BE2C (cell line): ENCODE measurements around the gene HCN3.
A peak's percentile ranks its signal among the peaks of the same experiment; 100 is the strongest.

ENCODE experiments used
- DNase-seq: peaks from one replicate; pipeline ENCODE4 v3.0.0-alpha.2; 2020
- H3K27me3 ChIP-seq: fragments of 250-450 bp; sonication (Bioruptor Pico); 2 replicates; pipeline ENCODE4 v1.5.1; 2020; ENCODE audit warnings: mild to moderate bottlenecking
- H3K36me3 ChIP-seq: fragments of 250-450 bp; sonication (Bioruptor Pico); 2 replicates; pipeline ENCODE4 v1.5.1; 2020; ENCODE audit warnings: mild to moderate bottlenecking
- H3K4me1 ChIP-seq: fragments of 250-450 bp; sonication (Bioruptor Pico); 2 replicates; pipeline ENCODE4 v1.5.1; 2020
- H3K4me3 ChIP-seq: 2 replicates; pipeline ENCODE4 v1.5.1; 2011; ENCODE audit warnings: low read depth, low read length
- H3K9me3 ChIP-seq: fragments of 250-450 bp; sonication (Bioruptor Pico); 2 replicates; pipeline ENCODE4 v1.5.1; 2020
- TF ChIP-seq, protein P1 (sequence below): IDR thresholded peaks from 2 replicates; pipeline ENCODE4 v1.5.1; 2012; ENCODE audit warnings: mild to moderate bottlenecking, low read depth, low read length

Gene HCN3

DNA sequence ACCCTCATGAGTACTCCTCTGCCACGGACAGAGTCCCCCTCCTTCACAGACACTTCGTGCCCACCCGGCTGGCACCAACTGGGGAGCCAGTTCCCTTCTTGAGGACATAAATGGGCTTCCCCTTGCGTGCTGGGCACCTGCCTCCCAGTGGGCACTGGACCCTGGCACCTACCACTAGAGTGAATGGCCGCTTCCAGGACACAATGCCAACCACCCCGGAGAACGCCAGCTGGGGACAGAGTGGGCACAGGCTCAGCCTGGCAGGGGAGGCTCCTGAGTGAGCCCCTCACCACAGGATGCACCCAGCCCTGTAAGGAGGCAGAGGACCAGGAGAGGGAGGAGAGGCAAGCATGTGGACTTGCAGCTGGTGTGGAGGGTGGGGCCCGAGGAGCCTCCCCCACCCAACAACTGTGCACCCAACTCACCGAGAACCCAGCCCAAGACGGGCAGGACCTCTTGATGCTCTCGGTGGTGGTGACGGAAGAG lies 23.0 kb upstream of the HCN3 start:
- Histone ChIP-seq H3K9me3 (no peaks in the 10 kb centered on the region), H3K27me3 (no peaks in the 10 kb centered on the region), H3K4me3 (peak overlapping the region; percentile 85), H3K36me3 (peaks cover 5% of the 10 kb centered on the region; the same call in 1 of the 2 replicates), H3K4me1 (peaks cover 5% of the 10 kb centered on the region; the same call in 1 of the 2 replicates)
- DNase-seq = no peak
- TF ChIP-seq, protein P1, sequence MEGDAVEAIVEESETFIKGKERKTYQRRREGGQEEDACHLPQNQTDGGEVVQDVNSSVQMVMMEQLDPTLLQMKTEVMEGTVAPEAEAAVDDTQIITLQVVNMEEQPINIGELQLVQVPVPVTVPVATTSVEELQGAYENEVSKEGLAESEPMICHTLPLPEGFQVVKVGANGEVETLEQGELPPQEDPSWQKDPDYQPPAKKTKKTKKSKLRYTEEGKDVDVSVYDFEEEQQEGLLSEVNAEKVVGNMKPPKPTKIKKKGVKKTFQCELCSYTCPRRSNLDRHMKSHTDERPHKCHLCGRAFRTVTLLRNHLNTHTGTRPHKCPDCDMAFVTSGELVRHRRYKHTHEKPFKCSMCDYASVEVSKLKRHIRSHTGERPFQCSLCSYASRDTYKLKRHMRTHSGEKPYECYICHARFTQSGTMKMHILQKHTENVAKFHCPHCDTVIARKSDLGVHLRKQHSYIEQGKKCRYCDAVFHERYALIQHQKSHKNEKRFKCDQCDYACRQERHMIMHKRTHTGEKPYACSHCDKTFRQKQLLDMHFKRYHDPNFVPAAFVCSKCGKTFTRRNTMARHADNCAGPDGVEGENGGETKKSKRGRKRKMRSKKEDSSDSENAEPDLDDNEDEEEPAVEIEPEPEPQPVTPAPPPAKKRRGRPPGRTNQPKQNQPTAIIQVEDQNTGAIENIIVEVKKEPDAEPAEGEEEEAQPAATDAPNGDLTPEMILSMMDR = no peak

DNA sequence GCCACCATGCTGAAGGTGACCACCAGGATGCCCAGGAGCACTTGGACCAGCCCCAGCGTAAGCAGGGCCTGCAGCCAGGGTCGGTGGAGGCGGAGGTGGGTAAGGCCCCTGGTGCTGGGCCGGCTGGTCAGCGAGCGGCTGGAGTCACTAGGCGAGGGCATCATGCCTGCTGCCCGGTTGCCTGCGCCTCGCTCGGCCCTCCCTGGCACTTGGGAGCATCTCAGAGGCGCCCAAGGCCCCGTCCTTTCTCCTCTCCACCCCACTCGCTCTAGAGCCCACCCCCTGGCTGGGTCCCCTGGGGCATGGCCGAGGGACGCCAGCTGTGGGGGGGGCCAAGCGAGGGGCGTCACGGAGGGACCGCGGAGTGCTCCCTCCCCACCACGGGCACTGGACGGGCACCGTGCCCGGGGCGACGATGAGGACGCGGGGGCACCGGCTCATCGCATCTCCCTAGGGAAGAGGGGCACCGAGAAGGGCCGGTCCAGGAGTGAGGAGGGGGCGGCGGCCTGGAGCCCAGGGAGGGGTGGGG lies 22.5 kb upstream of the HCN3 start:
- TF ChIP-seq, protein P1 = no peak
- H3K4me3 ChIP-seq = peak overlapping the region; percentile 85
- DNase-seq = peak; percentile 46
- no peaks in the 10 kb centered on the region for H3K9me3 ChIP-seq
- H3K27me3 ChIP-seq = no peaks in the 10 kb centered on the region
- H3K4me1 ChIP-seq = peaks cover 5% of the 10 kb centered on the region; the same call in 1 of the 2 replicates
- H3K36me3 ChIP-seq = peaks cover 5% of the 10 kb centered on the region; the same call in 1 of the 2 replicates

DNA sequence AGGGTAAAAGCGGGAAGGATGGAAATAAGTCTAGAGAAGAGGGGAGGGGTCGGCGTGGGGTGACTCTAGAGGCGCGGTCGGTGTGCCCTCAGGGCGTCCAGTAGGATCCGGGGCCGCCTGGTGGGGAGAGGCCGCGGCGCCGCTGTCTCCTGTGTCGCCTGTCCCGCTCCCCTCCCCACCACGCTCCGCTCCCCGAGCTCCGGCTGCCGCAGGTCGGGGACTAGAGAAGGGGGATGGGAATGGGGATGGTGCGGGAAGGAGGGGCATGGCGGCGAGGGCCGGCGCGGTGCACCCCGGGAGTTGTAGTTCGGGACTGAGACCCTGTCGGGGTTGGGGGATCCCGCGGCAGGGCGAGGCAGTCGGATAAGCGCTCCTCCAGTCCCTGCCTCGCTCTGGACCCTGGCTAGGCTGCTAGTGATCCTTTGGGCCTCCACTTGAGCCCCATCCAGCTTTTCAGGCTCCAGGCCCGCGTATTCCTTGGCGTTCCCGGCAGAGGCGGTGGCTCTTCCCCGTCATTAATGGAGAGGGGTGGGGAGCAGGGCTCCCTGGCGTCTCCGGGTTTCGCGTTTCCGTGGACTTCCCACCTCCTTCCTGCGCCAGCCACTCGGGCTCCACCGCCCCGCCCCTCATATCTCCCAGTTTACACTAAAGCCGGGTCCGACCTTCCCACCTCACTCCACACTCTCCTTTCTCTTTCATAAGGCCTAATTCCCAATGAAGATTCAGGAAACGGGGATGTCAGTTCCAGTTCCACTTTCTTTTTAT lies 21.8 kb upstream of the HCN3 start, which contains the start of gene ENTREP3:
TSS of gene ENTREP3 (minus strand) at position 241 of the 765 bp plus-strand sequence. CDS start 606 bp downstream, outside the sequence.
- Histone ChIP-seq H3K27me3 (no peaks in the 10 kb centered on the region), H3K36me3 (peaks cover 9% of the 10 kb centered on the region; the same call in 1 of the 2 replicates), H3K4me1 (peaks cover 5% of the 10 kb centered on the region; the same call in 1 of the 2 replicates), H3K9me3 (no peaks in the 10 kb centered on the region), H3K4me3 (peak within 1 kb of the TSS; percentile 85)
- TF ChIP-seq, protein P1 = no peak
- peak; percentile 95 for DNase-seq

DNA sequence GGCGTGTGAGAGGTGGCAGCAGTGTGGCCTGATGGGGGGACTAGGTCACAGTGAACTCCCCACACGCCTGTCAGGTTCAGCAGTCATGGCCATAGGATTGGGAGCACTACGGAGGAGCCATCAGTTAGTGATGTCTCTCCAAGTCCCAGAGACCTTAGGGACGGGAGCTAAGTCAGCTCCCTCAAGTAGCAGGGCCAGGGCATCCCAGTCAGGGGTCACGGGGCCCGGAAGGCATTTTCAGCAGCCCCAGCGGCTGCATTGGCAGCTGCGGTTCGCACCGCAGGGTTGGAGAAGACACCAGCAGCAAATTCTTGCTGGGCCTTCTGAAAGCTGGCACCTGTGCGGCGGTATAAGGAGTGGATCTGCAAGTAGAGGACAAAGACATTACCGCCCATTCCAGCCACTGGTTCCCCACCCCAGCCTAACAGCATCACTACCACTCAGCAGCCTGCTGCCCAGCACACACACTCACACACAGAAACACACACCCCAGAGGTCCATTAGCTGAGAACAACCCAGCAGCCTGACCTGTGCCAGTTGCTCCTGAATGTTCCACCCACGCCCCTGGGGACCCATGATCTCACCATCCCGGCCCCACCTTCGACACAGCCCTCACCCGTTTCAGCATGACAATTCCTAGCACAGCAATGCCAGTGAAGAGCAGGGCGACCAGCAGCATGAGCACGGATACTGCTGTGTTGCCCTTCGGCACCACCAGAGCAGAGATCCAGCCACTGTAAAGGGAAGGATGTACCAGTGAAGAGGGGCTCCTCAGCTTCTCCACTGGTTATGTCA lies 21.0 kb upstream of the HCN3 start:
- Histone ChIP-seq H3K27me3 (no peaks in the 10 kb centered on the region), H3K4me3 (peak overlapping the region; percentile 85), H3K36me3 (peaks cover 11% of the 10 kb centered on the region; the same call in 1 of the 2 replicates), H3K9me3 (no peaks in the 10 kb centered on the region), H3K4me1 (peaks cover 3% of the 10 kb centered on the region; the same call in 1 of the 2 replicates)
- peak; percentile 28 for DNase-seq
- TF ChIP-seq, protein P1 = no peak

DNA sequence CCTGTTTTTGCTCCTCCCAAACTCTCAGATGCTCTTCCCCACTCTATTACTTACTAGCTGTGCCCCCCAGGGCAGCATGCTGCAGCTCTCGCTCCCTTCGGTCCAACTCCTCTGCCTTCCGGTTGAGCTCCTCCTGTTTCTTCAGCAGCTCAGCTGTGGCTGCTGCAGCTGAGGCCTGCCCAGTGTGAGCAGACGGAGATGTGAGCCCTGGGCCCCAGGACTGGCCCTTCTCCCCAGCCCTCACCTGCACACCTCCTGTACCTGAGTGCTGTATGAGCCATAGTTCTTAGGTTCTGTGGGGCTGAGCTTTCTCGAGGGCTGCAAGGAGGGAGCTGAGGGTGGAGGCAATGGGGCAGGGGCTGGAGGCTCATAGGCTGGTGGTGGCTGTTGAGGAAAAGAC lies 17.0 kb upstream of the HCN3 start:
- H3K27me3 ChIP-seq = no peaks in the 10 kb centered on the region

More for the DNA sequence above, 17.0 kb upstream of the HCN3 start:
- Histone ChIP-seq H3K4me1 (no peaks in the 10 kb centered on the region), H3K4me3 (no peak overlapping the region), H3K9me3 (no peaks in the 10 kb centered on the region), H3K36me3 (peaks cover 35% of the 10 kb centered on the region)
- no peak for DNase-seq
- TF ChIP-seq, protein P1 = no peak
